ENCODE measurements around the gene FAAP24.
"Not testable (repeated sequence)": the region's sequence is repeated elsewhere in the genome, so short reads cannot be mapped to it uniquely, and the experiment has no call there.

Gene FAAP24

DNA sequence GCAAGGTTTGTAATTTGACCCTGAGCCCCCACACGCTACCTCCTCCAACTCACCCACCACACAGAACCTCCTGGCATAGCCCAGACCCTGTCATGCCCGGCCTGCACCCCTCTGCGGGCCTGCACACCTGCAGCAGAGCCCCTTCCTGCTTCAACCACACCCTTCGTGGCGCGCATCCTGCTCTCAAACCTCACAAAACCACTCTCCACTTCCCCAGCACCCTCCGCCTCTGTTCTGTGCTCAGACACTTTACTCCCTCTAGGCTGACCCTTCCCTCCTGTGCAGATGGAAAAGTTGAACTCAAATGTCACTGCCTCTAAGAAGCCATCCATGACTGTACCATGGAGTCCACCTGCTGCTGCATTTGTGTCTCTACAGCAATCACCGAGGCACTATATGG lies 28.5 kb downstream of the FAAP24 start:
- no peak for DNase-seq

GRCh38 chr19:33000910-33001309 lies 28.9 kb downstream of the FAAP24 start:
- no peak for DNase-seq

- not testable (repeated sequence) for DNase-seq
These were observed 30.3 kb downstream of the FAAP24 start for GRCh38 chr19:33002126-33002865.

GRCh38 chr19:33003424-33004024 lies 31.5 kb downstream of the FAAP24 start:
- not testable (repeated sequence) for DNase-seq

DNA sequence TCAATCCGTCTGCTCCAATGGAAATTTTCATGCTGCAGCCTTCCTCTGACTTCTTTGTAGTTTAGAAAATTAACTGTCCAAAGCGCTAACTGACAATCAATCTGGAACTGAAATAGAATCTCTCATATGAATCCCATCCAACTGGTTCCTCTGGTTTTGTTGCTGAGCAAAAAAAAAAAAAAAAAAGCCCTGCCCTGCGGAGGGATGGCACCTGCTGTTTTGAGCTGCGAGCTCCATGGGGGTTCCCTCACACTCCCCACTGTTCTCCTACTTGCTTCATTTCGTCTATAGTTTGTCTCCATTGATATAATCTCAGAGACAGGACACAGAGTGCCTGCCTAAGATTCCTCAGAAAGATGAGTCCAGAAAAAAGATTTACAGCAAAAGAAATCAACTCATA lies 33.4 kb downstream of the FAAP24 start:
- no peak for DNase-seq

- no peak for DNase-seq
These were observed 36.7 kb downstream of the FAAP24 start for GRCh38 chr19:33008738-33009137.

DNA sequence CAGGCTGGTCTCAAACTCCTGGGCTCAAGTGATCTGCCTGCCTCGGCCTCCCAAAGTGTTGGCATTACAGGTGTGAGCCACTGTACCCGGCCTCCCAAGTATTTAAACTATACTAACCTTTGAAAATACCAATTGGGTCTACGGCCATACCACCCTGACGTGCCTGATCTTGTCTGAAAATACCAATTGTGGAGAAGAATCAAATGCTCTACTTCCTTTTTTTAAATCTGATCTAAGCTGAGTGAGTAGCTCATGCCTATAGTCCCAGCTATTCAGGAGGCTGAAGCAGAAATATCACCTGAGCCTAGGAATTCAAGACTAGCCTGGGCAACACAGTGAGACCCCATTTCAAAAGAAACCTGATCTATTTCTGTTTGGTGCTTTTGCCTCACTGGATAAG lies 38.8 kb downstream of the FAAP24 start:
- not testable (repeated sequence) for DNase-seq

GRCh38 chr19:33022472-33023116 lies 50.6 kb downstream of the FAAP24 start:
- no peak for DNase-seq

GRCh38 chr19:33024398-33024797 lies 52.4 kb downstream of the FAAP24 start:
- DNase-seq, result no peak

GRCh38 chr19:33025468-33026238 lies 53.6 kb downstream of the FAAP24 start:
- DNase-seq, result not testable (repeated sequence)

DNA sequence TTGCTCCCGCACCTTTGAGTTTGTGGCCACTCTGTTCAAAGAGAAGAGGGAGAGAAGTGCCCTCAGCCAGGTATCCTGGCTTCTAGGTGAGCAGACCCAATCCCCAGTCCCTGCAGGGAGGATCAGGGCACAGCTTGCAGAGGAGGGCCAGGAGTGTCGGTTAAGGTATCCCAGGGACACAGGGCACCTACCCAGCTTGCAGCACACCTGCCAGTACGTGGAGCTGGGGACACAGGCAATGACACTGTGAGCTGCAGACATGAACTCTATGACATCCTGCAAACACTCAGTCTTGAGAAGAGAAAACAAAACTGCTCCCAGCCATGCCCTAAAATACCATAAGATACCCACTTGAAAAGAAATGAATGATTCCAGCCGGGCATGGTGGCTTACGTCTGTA lies 54.6 kb downstream of the FAAP24 start:
- not testable (repeated sequence) for DNase-seq

Measured in CD4-positive, alpha-beta T cell treated with Interleukin-15 for 1 hour (primary cell).